Activated CD4-positive, alpha-beta T cell treated with anti-CD3 and anti-CD28 coated beads for 4 hours (primary cell): ENCODE results near the gene CCR5AS.
"Not testable (repeated sequence)": the region's sequence is repeated elsewhere in the genome, so short reads cannot be mapped to it uniquely, and the experiment has no call there.

Experiments used
- DNase-seq, 2 donors: peaks; one replicate each; pipeline ENCODE4 v3.0.0-alpha.2; 2020

CCR5AS gene

GRCh38 chr3:46401579-46401978 lies 5.3 kb downstream of the CCR5AS start:
- no peak for DNase-seq

- DNase-seq = no peak
Measured at GRCh38 chr3:46400846-46401245, 6.0 kb downstream of the CCR5AS start.

GRCh38 chr3:46400000-46400734 lies 6.7 kb downstream of the CCR5AS start:
- no peak for DNase-seq

- no peak for DNase-seq
Measured at GRCh38 chr3:46399557-46399956, 7.3 kb downstream of the CCR5AS start.

- DNase-seq = no peak
Measured at GRCh38 chr3:46399098-46399497, 7.8 kb downstream of the CCR5AS start.

GRCh38 chr3:46398186-46398955 lies 8.5 kb downstream of the CCR5AS start:
- no peak for DNase-seq

- no peak for DNase-seq
Measured at GRCh38 chr3:46397111-46397510, 9.8 kb downstream of the CCR5AS start.

- DNase-seq = no peak
Measured at GRCh38 chr3:46395766-46396530, 10.9 kb downstream of the CCR5AS start.

GRCh38 chr3:46395210-46395661 lies 11.6 kb downstream of the CCR5AS start:
- no peak for DNase-seq

- DNase-seq = no peak
Measured at GRCh38 chr3:46393554-46394434, 13.1 kb downstream of the CCR5AS start.

GRCh38 chr3:46393011-46393410 lies 13.9 kb downstream of the CCR5AS start:
- no peak for DNase-seq

GRCh38 chr3:46391526-46391925 lies 15.3 kb downstream of the CCR5AS start:
- DNase-seq = not testable (repeated sequence)

- no peak for DNase-seq
Measured at GRCh38 chr3:46389306-46389705, 17.6 kb downstream of the CCR5AS start.

GRCh38 chr3:46388847-46389246 lies 18.0 kb downstream of the CCR5AS start:
- not testable (repeated sequence) for DNase-seq

GRCh38 chr3:46386205-46386604 lies 20.7 kb downstream of the CCR5AS start:
- DNase-seq = no peak

- no peak for DNase-seq
Measured at GRCh38 chr3:46383951-46384330, 22.9 kb downstream of the CCR5AS start.

GRCh38 chr3:46383211-46383950 lies 23.5 kb downstream of the CCR5AS start:
- DNase-seq = no peak

- DNase-seq = no peak
Measured at GRCh38 chr3:46381625-46382024, 25.2 kb downstream of the CCR5AS start.

- no peak for DNase-seq
Measured at GRCh38 chr3:46380471-46381221, 26.2 kb downstream of the CCR5AS start.

- peak; percentile 48 to 61 for DNase-seq
Measured at GRCh38 chr3:46378426-46378942, 28.4 kb downstream of the CCR5AS start.

- DNase-seq = no peak
Measured at GRCh38 chr3:46375814-46376213, 31.1 kb downstream of the CCR5AS start.
